Activated B cell treated with CpG ODN at 0.5 μM for 24 hours (primary cell): ENCODE data around the gene PANK2. TPM values are rescaled to one million over a fixed set of nuclear protein-coding genes. Genes with fewer than 3 reads are reported as not detected.
"Not testable (repeated sequence)": the region's sequence is repeated elsewhere in the genome, so short reads cannot be mapped to it uniquely, and the experiment has no call there.

ENCODE experiments used
- ATAC-seq: fragments of 200-7000 bp; cut with Tn5 transposase; one replicate; pipeline ENCODE4 v1.10.0; 2021; ENCODE audit warnings: low read depth, mild to moderate bottlenecking, moderate library complexity
- CTCF ChIA-PET: fragments of 350-600 bp; sonication (Branson Sonifier 250); formaldehyde crosslinking; loops from one replicate; lab custom pipeline; 2021; ENCODE audit warnings: antibody characterized with exemption; lab: Charles Lee
- POLR2A ChIA-PET: fragments of 350-600 bp; sonication (Branson Sonifier 250); formaldehyde crosslinking; loops from one replicate; lab custom pipeline; 2021; ENCODE audit warnings: antibody characterized with exemption; lab: Charles Lee
- DNase-seq: peaks from one replicate; pipeline ENCODE4 v3.0.0; 2022
- H3K27ac Mint-ChIP-seq: one replicate; pipeline ENCODE4 v1.8.0; 2020; ENCODE audit warnings: mixed read lengths
- H3K27me3 Mint-ChIP-seq: one replicate; pipeline ENCODE4 v1.8.0; 2021; ENCODE audit warnings: mixed read lengths
- H3K36me3 Mint-ChIP-seq: one replicate; pipeline ENCODE4 v1.8.0; 2021; ENCODE audit warnings: low read depth, mixed read lengths
- H3K4me1 Mint-ChIP-seq: one replicate; pipeline ENCODE4 v1.8.0; 2021; ENCODE audit warnings: mixed read lengths
- H3K4me3 Mint-ChIP-seq: one replicate; pipeline ENCODE4 v1.8.0; 2020; ENCODE audit warnings: mild to moderate bottlenecking, mixed read lengths
- H3K9me3 Mint-ChIP-seq: one replicate; pipeline ENCODE4 v1.8.0; 2020; ENCODE audit warnings: mixed read lengths
- intact Hi-C: fragments of 100-400 bp; cut with micrococcal nuclease; formaldehyde crosslinking; loops from one replicate; pipeline ENCODE4 v1.15.1; 2024
- total RNA-seq: library from RNA; stranded (reverse); gene quantifications from 2 replicates; pipeline ENCODE4 v1.2.3, GENCODE V29; 2022
- TF ChIP-seq, protein P1 (sequence below): fragments of 200-600 bp; IDR thresholded peaks from one replicate; pipeline ENCODE4 v1.8.0; 2022; ENCODE audit warnings: antibody characterized with exemption, mild to moderate bottlenecking

PANK2 gene
- total RNA-seq, 1 donor from 2014 or later: 55.0 TPM

DNA sequence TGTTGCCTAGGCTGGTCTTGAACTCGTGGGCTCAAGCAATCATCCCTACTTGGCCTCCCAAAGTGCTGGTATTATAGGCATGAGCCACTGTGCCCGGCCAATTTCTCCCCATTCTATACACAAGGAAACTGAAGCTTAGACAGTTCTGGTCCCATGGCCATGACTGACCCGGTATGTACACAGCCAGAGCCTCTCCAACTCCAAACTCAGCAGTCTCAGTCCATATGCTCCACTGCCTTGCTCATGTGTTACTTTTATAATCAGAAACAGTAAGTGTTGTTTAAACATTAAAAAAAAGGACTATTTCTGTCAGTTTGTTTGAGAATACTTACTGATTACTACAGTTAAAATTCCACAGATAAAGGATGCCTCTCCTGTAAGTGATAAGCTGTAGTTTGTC is 75.5 kb downstream of the PANK2 start:
- Mint-ChIP-seq H3K4me1 (no peaks in the 10 kb centered on the region), H3K9me3 (no peaks in the 10 kb centered on the region), H3K27ac (no peak overlapping the region), H3K27me3 (no peaks in the 10 kb centered on the region), H3K4me3 (no peak overlapping the region), H3K36me3 (peaks cover 9% of the 10 kb centered on the region)
- no peak for ATAC-seq
- intact Hi-C loops: no loop called here
- POLR2A ChIA-PET: no interaction called here
- no peak for DNase-seq
- TF ChIP-seq, protein P1, sequence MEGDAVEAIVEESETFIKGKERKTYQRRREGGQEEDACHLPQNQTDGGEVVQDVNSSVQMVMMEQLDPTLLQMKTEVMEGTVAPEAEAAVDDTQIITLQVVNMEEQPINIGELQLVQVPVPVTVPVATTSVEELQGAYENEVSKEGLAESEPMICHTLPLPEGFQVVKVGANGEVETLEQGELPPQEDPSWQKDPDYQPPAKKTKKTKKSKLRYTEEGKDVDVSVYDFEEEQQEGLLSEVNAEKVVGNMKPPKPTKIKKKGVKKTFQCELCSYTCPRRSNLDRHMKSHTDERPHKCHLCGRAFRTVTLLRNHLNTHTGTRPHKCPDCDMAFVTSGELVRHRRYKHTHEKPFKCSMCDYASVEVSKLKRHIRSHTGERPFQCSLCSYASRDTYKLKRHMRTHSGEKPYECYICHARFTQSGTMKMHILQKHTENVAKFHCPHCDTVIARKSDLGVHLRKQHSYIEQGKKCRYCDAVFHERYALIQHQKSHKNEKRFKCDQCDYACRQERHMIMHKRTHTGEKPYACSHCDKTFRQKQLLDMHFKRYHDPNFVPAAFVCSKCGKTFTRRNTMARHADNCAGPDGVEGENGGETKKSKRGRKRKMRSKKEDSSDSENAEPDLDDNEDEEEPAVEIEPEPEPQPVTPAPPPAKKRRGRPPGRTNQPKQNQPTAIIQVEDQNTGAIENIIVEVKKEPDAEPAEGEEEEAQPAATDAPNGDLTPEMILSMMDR: no peak
- CTCF ChIA-PET: no interaction called here

DNA sequence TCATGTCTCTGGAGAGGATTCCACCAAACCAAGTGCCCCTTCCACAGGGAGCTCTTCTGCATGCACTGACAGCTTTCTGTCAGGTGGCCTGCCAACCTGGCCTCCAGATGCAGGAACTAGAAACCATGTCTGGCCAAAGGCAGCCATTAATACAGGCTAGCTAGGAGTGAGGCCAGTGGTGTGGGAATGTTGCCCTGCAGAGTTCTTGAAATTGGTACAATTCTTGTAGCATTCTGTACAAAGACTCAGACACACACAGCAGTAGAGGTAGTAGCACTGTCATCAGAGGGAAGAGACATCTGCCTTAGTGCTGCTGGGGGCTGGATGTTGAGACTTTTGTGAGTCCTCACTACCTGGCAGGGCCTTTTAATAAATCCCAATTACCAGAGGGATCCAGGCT is 77.4 kb downstream of the PANK2 start:
- H3K4me3 Mint-ChIP-seq: no peak overlapping the region
- intact Hi-C loops: no loop called here
- no peaks in the 10 kb centered on the region for H3K27me3 Mint-ChIP-seq
- DNase-seq (no peak), ATAC-seq (no peak)
- POLR2A ChIA-PET: no interaction called here
- peaks cover 8% of the 10 kb centered on the region for H3K36me3 Mint-ChIP-seq
- TF ChIP-seq, protein P1: no peak
- CTCF ChIA-PET: no interaction called here
- H3K4me1 Mint-ChIP-seq: no peaks in the 10 kb centered on the region
- H3K27ac Mint-ChIP-seq: no peak overlapping the region
- no peaks in the 10 kb centered on the region for H3K9me3 Mint-ChIP-seq

DNA sequence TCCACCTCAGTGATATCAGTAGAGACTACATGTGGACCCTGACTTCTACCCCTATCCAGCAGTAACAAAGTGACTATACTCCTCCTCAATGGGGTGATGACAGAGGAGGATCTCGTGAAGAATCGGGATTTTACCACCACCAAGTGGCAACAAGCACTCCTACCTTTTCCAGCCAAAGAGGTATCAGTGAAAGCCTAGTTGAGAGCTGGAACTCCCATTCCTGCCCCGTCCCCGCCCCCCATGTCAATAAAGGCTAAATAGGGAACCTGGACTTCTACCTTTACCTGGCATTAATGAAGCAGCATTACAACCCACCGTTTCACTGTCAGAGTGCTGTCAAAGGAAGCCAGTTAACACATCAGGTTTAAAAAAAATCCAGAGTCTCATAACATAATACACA is 80.8 kb downstream of the PANK2 start:
- Mint-ChIP-seq H3K27me3 (no peaks in the 10 kb centered on the region), H3K4me1 (no peaks in the 10 kb centered on the region), H3K36me3 (peaks cover 8% of the 10 kb centered on the region), H3K27ac (no peak overlapping the region), H3K4me3 (no peak overlapping the region), H3K9me3 (no peaks in the 10 kb centered on the region)
- DNase-seq (no peak), ATAC-seq (no peak)
- TF ChIP-seq, protein P1: no peak
- intact Hi-C loops: no loop called here
- ChIA-PET POLR2A (no interaction called here), CTCF (no interaction called here)

DNA sequence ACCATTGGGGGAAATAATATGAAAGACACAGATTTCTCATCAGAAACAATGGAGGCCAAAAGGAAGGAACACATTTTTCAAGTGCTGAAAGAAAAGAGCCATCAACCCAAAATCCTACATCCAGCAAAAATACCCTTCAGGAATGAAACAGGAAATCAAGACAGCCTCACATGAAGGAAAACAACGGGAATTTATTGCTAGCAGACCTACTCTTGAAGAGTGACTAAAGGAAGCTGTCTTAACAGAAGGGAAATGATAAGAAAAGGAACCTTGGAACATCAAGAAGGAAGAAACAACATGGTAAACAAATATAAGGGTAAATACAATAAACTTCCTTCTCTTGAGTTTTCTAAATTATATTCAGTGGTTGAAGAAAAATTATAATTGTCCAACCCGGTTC is 82.0 kb downstream of the PANK2 start:
- H3K27ac Mint-ChIP-seq: no peak overlapping the region
- H3K4me3 Mint-ChIP-seq: no peak overlapping the region
- DNase-seq (no peak), ATAC-seq (no peak)
- H3K4me1 Mint-ChIP-seq: no peaks in the 10 kb centered on the region
- TF ChIP-seq, protein P1: no peak
- H3K36me3 Mint-ChIP-seq: peaks cover 8% of the 10 kb centered on the region
- H3K27me3 Mint-ChIP-seq: no peaks in the 10 kb centered on the region
- intact Hi-C loops: no loop called here
- POLR2A ChIA-PET: no interaction called here
- CTCF ChIA-PET: no interaction called here
- H3K9me3 Mint-ChIP-seq: no peaks in the 10 kb centered on the region

DNA sequence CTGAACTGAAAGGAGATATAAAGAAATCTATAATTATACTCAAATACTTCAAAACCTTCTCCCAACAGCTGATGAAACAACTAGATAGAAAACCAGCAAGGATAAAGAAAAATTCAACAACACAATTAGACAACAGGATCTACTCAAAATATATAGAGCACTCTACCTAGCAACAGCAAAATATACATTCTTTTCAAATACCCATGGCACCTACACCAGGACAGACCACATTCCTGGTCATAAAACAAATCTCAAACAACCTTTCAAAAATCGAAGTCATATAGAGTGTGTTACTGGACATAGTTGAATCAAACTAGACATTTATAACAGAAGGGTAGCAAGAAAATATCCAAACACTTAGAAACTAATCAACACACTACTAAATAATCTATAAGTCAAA is 83.0 kb downstream of the PANK2 start:
- TF ChIP-seq, protein P1: no peak
- Mint-ChIP-seq H3K27ac (no peak overlapping the region), H3K4me3 (no peak overlapping the region), H3K27me3 (no peaks in the 10 kb centered on the region), H3K4me1 (no peaks in the 10 kb centered on the region), H3K9me3 (no peaks in the 10 kb centered on the region), H3K36me3 (peaks cover 8% of the 10 kb centered on the region)
- DNase-seq: no peak
- no peak for ATAC-seq
- CTCF ChIA-PET: no interaction called here
- intact Hi-C loops: no loop called here
- POLR2A ChIA-PET: no interaction called here

DNA sequence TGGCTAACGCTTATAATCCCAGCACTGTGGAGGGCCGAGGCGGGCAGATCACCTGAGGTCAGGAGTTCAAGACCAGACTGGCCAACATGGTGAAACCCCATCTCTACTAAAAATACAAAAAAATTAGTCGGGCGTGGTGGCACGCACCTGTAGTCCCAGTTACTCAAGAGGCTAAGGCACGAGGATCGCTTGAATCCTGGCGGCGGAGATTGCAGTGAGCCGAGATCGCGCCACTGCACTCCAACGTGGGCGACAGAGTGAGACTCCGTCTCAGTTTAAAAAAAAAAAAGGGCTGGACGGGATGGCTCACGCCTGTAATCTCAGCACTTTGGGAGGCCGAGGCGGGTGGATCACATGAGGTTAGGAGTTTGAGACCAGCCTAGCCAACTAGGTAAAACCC is 83.4 kb downstream of the PANK2 start:
- H3K4me3 Mint-ChIP-seq, CTCF ChIA-PET, H3K4me1 Mint-ChIP-seq, H3K36me3 Mint-ChIP-seq, ATAC-seq, POLR2A ChIA-PET, H3K27ac Mint-ChIP-seq, H3K9me3 Mint-ChIP-seq, DNase-seq, H3K27me3 Mint-ChIP-seq, intact Hi-C loops: not testable (repeated sequence)
